Thyroid gland (tissue), 4 donors: ENCODE data around the gene PLA2G3. TPM values are rescaled to one million over a fixed set of nuclear protein-coding genes. Genes with fewer than 3 reads are reported as not detected.
"Not testable (repeated sequence)": the region's sequence is repeated elsewhere in the genome, so short reads cannot be mapped to it uniquely, and the experiment has no call there.

Experiments
- DNase-seq, 2 donors: peaks; one replicate each; pipeline ENCODE4 v3.0.0-alpha.2; 2019
- H3K27ac ChIP-seq, 3 donors: fragments of 200-600 bp; sonication (generic); 1 replicate in 2 of 3; 2 replicates in 1 of 3; pipeline ENCODE4 v1.5.1; 2016 to 2019; ENCODE audit warnings: mild to moderate bottlenecking in 1 of 3, moderate library complexity in 1 of 3
- H3K27me3 ChIP-seq: fragments of 200-600 bp; sonication (generic); one replicate; pipeline ENCODE4 v1.5.1; 2019
- H3K36me3 ChIP-seq, 2 donors: fragments of 200-600 bp; sonication (generic); one replicate each; pipeline ENCODE4 v1.5.1; 2016 to 2019
- H3K4me1 ChIP-seq, 2 donors: fragments of 200-600 bp; sonication (generic); one replicate each; pipeline ENCODE4 v1.5.1; 2017 to 2019
- H3K4me3 ChIP-seq, 3 donors: fragments of 200-600 bp; sonication (generic); replicated peaks in 1 of 3; 1 replicate in 2 of 3; 2 replicates in 1 of 3; pipeline ENCODE4 v1.5.1; 2016; ENCODE audit warnings: mild to moderate bottlenecking in 1 of 3
- H3K9me3 ChIP-seq: fragments of 200-600 bp; sonication (generic); one replicate; pipeline ENCODE4 v1.5.1; 2017
- POLR2A ChIP-seq, 2 donors: fragments of 450-650 bp; IDR thresholded peaks; one replicate each; pipeline ENCODE4 v1.6.1; 2017; ENCODE audit warnings: antibody characterized with exemption in 2 of 2, mild to moderate bottlenecking in 2 of 2, moderate library complexity in 1 of 2
- WGBS, 2 donors: methylation state at CpG; one replicate each; pipeline ENCODE4 v1.1.5; 2017; 5-methylcytosine and 5-hydroxymethylcytosine counted together
- intact Hi-C: fragments of 100-400 bp; cut with DNase I; formaldehyde crosslinking; loops from one replicate; pipeline ENCODE4 v1.15.1; 2023
- total RNA-seq, 4 donors: library from RNA; depleted of rRNA; stranded (reverse); fragments of >200 nt; gene quantifications; one replicate each; pipeline ENCODE4 v1.2.3, GENCODE V29; 2016
- TF ChIP-seq, protein P1 (sequence below), 6 experiments: fragments of 200-600 bp in 3 of 6; fragments of 450-650 bp in 3 of 6; sonication (generic) in 3 of 6; IDR thresholded peaks; one replicate each; pipeline ENCODE4 v1.5.1; 2016 to 2019; ENCODE audit warnings: antibody characterized with exemption in 6 of 6, mild to moderate bottlenecking in 2 of 6, inconsistent platforms in 1 of 6, moderate library complexity in 1 of 6

The PLA2G3 gene
- total RNA-seq, 4 donors from 2014 or later, result 0.22 to 1.9 (median 0.83) TPM; not detected in 1

DNA sequence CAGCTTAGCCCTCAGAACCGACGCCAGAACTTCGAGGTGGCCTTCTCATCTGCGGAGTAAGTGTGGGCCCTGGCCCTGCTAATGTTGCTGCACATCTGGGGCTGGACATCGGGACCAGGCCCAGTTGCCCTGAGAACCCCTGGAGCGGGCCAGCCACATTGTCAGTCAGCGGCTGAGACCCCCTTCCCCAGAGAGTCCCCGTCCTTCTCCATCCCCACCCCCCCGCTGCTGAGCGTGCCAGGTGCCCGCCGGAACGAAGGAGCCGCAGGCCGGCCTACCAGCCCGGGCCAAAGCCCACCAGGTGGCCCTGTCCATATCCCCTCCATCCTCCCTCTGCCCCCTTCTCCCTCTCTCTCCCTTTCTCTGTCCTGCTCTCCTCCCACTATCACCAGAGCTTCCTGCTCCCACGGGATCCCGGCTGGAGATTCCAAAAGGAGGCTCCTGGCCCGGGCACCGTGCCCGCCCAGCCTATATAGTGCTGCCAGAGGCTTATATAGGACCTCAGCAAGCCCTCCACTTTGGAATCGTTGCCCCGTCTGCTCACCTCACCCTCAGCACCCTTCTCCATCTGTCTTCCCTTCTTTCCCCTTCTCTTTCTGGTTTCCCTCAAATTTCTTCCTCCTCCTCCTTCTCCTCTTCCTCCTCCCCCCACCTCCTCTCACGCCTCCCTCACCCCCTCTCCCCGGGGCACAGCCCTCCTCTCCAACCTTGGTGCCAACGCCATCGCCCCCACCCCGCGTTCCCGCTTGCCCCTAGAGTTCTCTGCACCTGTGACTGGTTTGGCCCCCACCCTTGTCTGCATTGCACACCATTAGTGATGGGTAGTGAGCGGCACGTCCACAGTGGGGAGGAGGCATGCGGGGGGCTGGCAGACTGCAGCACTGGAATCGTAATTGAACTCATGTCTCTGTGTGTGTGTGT, 40.2 kb downstream of the PLA2G3 start:
- no peaks in the 10 kb centered on the region for H3K9me3 ChIP-seq
- no peaks in the 10 kb centered on the region for H3K27me3 ChIP-seq
- DNase-seq, result no peak
- H3K36me3 ChIP-seq, result peaks cover 26 to 35% of the 10 kb centered on the region in 2 donors
- no peak overlapping the region for H3K27ac ChIP-seq
- WGBS, 2 donors, result 96% methylated on average over 30 to 33 of the region's 34 CpGs
- H3K4me1 ChIP-seq, result no peaks in the 10 kb centered on the region
- H3K4me3 ChIP-seq, result no peak overlapping the region
- TF ChIP-seq POLR2A (IDR thresholded peaks at IDR 0.05), result no peak
- TF ChIP-seq, protein P1, sequence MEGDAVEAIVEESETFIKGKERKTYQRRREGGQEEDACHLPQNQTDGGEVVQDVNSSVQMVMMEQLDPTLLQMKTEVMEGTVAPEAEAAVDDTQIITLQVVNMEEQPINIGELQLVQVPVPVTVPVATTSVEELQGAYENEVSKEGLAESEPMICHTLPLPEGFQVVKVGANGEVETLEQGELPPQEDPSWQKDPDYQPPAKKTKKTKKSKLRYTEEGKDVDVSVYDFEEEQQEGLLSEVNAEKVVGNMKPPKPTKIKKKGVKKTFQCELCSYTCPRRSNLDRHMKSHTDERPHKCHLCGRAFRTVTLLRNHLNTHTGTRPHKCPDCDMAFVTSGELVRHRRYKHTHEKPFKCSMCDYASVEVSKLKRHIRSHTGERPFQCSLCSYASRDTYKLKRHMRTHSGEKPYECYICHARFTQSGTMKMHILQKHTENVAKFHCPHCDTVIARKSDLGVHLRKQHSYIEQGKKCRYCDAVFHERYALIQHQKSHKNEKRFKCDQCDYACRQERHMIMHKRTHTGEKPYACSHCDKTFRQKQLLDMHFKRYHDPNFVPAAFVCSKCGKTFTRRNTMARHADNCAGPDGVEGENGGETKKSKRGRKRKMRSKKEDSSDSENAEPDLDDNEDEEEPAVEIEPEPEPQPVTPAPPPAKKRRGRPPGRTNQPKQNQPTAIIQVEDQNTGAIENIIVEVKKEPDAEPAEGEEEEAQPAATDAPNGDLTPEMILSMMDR (IDR thresholded peaks at IDR 0.05), result no peak
- intact Hi-C loops, result loop anchor here (5.0 kb wide), 1 partner anchor 52 kb away; no protein-coding TSS in a partner anchor

DNA sequence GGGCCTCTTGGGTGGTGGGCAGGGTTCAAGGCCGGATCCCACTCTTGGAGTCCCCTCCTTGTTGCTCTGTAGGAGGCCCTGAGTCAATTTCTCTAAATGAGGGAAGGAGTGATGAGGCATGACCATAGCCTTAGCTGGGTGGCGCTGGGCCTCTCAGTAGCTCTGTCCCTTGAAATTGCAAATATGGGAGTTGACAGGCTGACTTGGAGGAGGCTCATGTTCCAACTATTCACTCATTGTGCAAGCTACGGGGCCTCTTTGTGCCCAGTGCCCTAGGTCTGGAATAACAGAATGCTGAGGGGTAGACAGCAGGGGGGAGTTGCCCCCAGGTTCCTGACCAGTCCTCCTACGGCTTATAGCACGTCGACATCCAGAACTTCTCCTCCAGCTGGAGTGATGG, 40.9 kb downstream of the PLA2G3 start:
- TF ChIP-seq POLR2A (IDR thresholded peaks at IDR 0.05), result no peak
- TF ChIP-seq, protein P1 (IDR thresholded peaks at IDR 0.05), result no peak
- Histone ChIP-seq H3K4me1 (no peaks in the 10 kb centered on the region), H3K27ac (no peak overlapping the region), H3K4me3 (no peak overlapping the region), H3K36me3 (peaks cover 27 to 28% of the 10 kb centered on the region in 2 donors), H3K27me3 (no peaks in the 10 kb centered on the region), H3K9me3 (no peaks in the 10 kb centered on the region)
- 94 to 95% methylated on average over 6 of the region's 6 CpGs for WGBS, 2 donors
- DNase-seq, result no peak
- intact Hi-C loops, result no loop called here

DNA sequence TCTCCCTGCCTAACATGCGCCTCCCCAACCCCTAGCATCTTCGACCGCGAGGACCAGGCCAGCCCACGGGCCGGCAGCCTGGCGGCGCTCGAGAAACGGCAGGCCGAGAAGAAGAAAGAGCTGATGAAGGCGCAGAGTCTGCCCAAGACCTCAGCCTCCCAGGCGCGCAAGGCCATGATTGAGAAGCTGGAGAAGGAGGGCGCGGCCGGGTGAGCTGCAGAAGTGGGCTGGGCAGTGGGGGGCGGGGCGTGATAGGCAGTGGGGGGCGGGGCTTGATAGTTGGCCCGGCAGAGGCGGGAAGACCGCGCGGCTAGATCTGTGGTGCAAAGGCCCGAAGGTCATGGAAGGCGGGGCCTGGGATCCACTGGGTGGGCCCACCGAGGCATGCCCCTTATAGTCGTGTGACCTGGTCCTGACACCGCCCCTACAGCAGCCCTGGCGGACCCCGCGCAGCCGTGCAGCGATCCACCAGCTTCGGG, 41.6 kb downstream of the PLA2G3 start:
- H3K4me3 ChIP-seq, result no peak overlapping the region
- no peak overlapping the region for H3K27ac ChIP-seq
- intact Hi-C loops, result no loop called here
- H3K27me3 ChIP-seq, result no peaks in the 10 kb centered on the region
- no peak for DNase-seq
- WGBS, 2 donors, result 61 to 83% methylated on average over 20 to 24 of the region's 36 CpGs
- H3K36me3 ChIP-seq, result peaks cover 24% of the 10 kb centered on the region in 2 donors
- H3K9me3 ChIP-seq, result no peaks in the 10 kb centered on the region
- no peaks in the 10 kb centered on the region for H3K4me1 ChIP-seq
- no peak for TF ChIP-seq POLR2A (IDR thresholded peaks at IDR 0.05)
- TF ChIP-seq, protein P1 (IDR thresholded peaks at IDR 0.05), result no peak

DNA sequence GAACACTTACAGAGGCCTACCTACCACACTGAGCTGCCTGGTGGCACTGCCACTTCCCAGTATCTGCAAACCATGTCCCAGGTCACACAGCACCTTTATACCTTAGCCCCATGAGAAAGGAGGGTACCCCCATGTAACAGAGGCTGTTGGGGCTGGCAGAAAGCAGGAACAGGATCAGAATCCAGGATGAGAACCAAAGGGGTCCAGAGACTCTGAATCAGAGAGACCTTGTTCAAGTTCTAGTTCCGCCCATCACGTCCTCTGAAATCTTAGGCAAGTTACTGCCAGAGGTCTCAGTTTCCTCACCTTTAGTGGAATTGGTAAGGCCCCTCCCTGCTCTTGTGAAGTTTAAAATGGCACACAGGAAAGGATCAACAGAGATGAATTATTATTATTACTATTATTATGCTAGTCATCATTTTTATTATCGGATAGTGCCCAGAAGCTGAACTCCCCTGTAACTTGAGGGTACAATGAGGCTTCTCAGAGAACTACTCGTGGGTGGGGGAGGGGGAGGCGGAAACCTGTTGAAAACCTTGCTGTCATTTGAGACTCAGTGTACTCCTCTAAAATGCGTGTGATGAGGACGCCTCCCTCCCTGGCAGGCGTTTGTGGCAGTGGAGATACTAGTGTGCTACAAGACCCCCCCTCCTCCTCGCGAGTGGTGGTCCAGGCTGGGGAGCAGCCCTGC, 42.2 kb downstream of the PLA2G3 start:
- H3K9me3 ChIP-seq, result no peaks in the 10 kb centered on the region
- no peak overlapping the region for H3K27ac ChIP-seq
- H3K36me3 ChIP-seq, result peaks cover 24% of the 10 kb centered on the region in 2 donors
- 79 to 83% methylated on average over 7 to 10 of the region's 10 CpGs for WGBS, 2 donors
- peaks cover 2 to 5% of the 10 kb centered on the region in 2 donors for H3K4me1 ChIP-seq
- TF ChIP-seq POLR2A (IDR thresholded peaks at IDR 0.05), result no peak
- TF ChIP-seq, protein P1 (IDR thresholded peaks at IDR 0.05), result no peak
- no peak overlapping the region for H3K4me3 ChIP-seq
- no peaks in the 10 kb centered on the region for H3K27me3 ChIP-seq
- intact Hi-C loops, result no loop called here
- DNase-seq, result no peak

DNA sequence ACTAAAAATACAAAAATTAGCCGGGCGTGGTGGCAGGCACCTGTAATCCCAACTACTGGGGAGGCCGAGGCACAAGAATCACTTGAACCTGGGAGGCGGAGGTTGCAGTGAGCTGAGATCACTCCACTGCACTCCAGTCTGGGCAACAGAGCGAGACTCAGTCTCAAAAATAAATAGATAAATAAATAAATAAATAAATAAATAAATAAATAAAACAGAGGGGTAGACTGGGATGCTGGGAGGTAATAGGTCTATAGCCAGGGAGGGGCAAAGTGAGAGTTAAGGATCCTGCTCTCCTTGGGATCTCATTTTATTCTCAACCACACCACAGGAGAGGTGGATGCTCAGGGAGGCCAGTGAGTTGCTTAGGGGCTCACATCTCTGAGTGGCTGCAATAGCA, 42.8 kb downstream of the PLA2G3 start:
- H3K27ac ChIP-seq, H3K4me3 ChIP-seq, H3K27me3 ChIP-seq, H3K9me3 ChIP-seq, DNase-seq, intact Hi-C loops: not testable (repeated sequence)
- peaks cover 24 to 28% of the 10 kb centered on the region in 2 donors for H3K36me3 ChIP-seq
- WGBS, 2 donors, result 99% methylated on average over 5 of the region's 5 CpGs
- peaks cover 8 to 10% of the 10 kb centered on the region in 2 donors for H3K4me1 ChIP-seq
